ENCODE data around the gene MOAP1.

- TF ChIP-seq CTCF (IDR thresholded peaks at IDR 0.05), result no peak
- no peak for TF ChIP-seq POLR2A (IDR thresholded peaks at IDR 0.05)
These were observed 38.6 kb downstream of the MOAP1 start for GRCh38 chr14:93146119-93146518.
